Measurements from ENCODE around the gene SULT1A3. TPM values are rescaled to one million over a fixed set of nuclear protein-coding genes. Genes with fewer than 3 reads are reported as not detected.
"Not testable (repeated sequence)": the region's sequence is repeated elsewhere in the genome, so short reads cannot be mapped to it uniquely, and the experiment has no call there.

The SULT1A3 gene
- total and polyA plus RNA-seq, 2 donors (not counting 1 experiment from before 2014, with no cell fraction given): 33.2 to 36.8 TPM

- H2AFZ ChIP-seq (ENCODE audit: insufficient read depth, low read depth, low read length, poor library complexity, severe bottlenecking); H3K36me3 ChIP-seq (replicated peaks in 1 of 2; ENCODE audit: control extremely low read depth in 1 of 2, control insufficient read depth in 1 of 2, extremely low read depth in 1 of 2, insufficient read depth in 2 of 2, low read length in 1 of 2); H3K4me1 Mint-ChIP-seq; H3K4me3 ChIP-seq (ENCODE audit: control extremely low read depth in 1 of 5, extremely low read depth in 1 of 5, insufficient read depth in 1 of 5, low read depth in 2 of 5, low read length in 4 of 5); H3K27ac ChIP-seq (ENCODE audit: low read length in 2 of 2); H4K20me1 ChIP-seq (ENCODE audit: control insufficient read depth, insufficient read depth, low read length, poor library complexity, severe bottlenecking); CTCF ChIA-PET; H3K9me3 Mint-ChIP-seq (ENCODE audit: insufficient read depth); POLR2A ChIA-PET; H3K4me2 ChIP-seq (replicated peaks; ENCODE audit: low read depth, low read length, poor library complexity, severe bottlenecking); H3K9ac ChIP-seq (ENCODE audit: low read length); H3K4me3 Mint-ChIP-seq; H3K4me1 ChIP-seq (ENCODE audit: control insufficient read depth in 2 of 2, insufficient read depth in 2 of 2, low read length in 2 of 2); H3K27ac Mint-ChIP-seq; H3K27me3 Mint-ChIP-seq; H3K9me3 ChIP-seq (ENCODE audit: control extremely low read depth in 1 of 3, control insufficient read depth in 2 of 3, insufficient read depth in 1 of 3, low read length in 2 of 3); intact Hi-C loops (cut with micrococcal nuclease); ATAC-seq (ENCODE audit: low read depth); H3K79me2 ChIP-seq (ENCODE audit: control insufficient read depth, insufficient read depth, low read length); DNase-seq; H3K27me3 ChIP-seq (replicated peaks in 1 of 4; ENCODE audit: control extremely low read depth in 1 of 4, control insufficient read depth in 3 of 4, insufficient read depth in 4 of 4, low read length in 3 of 4): not testable (repeated sequence)
- no CpG with 5 or more reads among the region's 15 CpGs for WGBS (ENCODE audit: insufficient coverage)
Measured at GRCh38 chr16:30199608-30200343, 721 bp downstream of the SULT1A3 start.

- Histone ChIP-seq H3K9ac (ENCODE audit: low read length) (peak overlapping the region; percentile 54), H2AFZ (ENCODE audit: insufficient read depth, low read depth, low read length, poor library complexity, severe bottlenecking) (peak overlapping the region; percentile 66), H3K4me3 (ENCODE audit: control extremely low read depth in 1 of 5, extremely low read depth in 1 of 5, insufficient read depth in 1 of 5, low read depth in 2 of 5, low read length in 4 of 5) (peak overlapping the region in 4 of 5 experiments; percentile 29 to 57 (median 52))
- H3K9me3 ChIP-seq (ENCODE audit: control extremely low read depth in 1 of 3, control insufficient read depth in 2 of 3, insufficient read depth in 1 of 3, low read length in 2 of 3); H3K79me2 ChIP-seq (ENCODE audit: control insufficient read depth, insufficient read depth, low read length); H3K4me1 Mint-ChIP-seq; POLR2A ChIA-PET; CTCF ChIA-PET; H4K20me1 ChIP-seq (ENCODE audit: control insufficient read depth, insufficient read depth, low read length, poor library complexity, severe bottlenecking); H3K4me3 Mint-ChIP-seq; H3K27me3 ChIP-seq (replicated peaks in 1 of 4; ENCODE audit: control extremely low read depth in 1 of 4, control insufficient read depth in 3 of 4, insufficient read depth in 4 of 4, low read length in 3 of 4); H3K27me3 Mint-ChIP-seq; H3K4me2 ChIP-seq (replicated peaks; ENCODE audit: low read depth, low read length, poor library complexity, severe bottlenecking); H3K9me3 Mint-ChIP-seq (ENCODE audit: insufficient read depth); H3K27ac Mint-ChIP-seq; H3K36me3 ChIP-seq (replicated peaks in 1 of 2; ENCODE audit: control extremely low read depth in 1 of 2, control insufficient read depth in 1 of 2, extremely low read depth in 1 of 2, insufficient read depth in 2 of 2, low read length in 1 of 2); H3K4me1 ChIP-seq (ENCODE audit: control insufficient read depth in 2 of 2, insufficient read depth in 2 of 2, low read length in 2 of 2); H3K27ac ChIP-seq (ENCODE audit: low read length in 2 of 2); intact Hi-C loops (cut with micrococcal nuclease); DNase-seq: not testable (repeated sequence)
- WGBS (ENCODE audit: insufficient coverage): 0% methylated on average over 8 of the region's 52 CpGs
- peak; percentile 74 for ATAC-seq (ENCODE audit: low read depth)
Measured at GRCh38 chr16:30205541-30206236, 6.6 kb downstream of the SULT1A3 start.

GRCh38 chr16:30206252-30206651, 7.2 kb downstream of the SULT1A3 start:
- H3K4me3 ChIP-seq (ENCODE audit: control extremely low read depth in 1 of 5, extremely low read depth in 1 of 5, insufficient read depth in 1 of 5, low read depth in 2 of 5, low read length in 4 of 5): peak overlapping the region in 4 of 5 experiments; percentile 29 to 57 (median 52)

More at GRCh38 chr16:30206252-30206651, 7.2 kb downstream of the SULT1A3 start:
- H3K27me3 Mint-ChIP-seq; POLR2A ChIA-PET; H3K27me3 ChIP-seq (replicated peaks in 1 of 4; ENCODE audit: control extremely low read depth in 1 of 4, control insufficient read depth in 3 of 4, insufficient read depth in 4 of 4, low read length in 3 of 4); H3K4me3 Mint-ChIP-seq; H3K9me3 ChIP-seq (ENCODE audit: control extremely low read depth in 1 of 3, control insufficient read depth in 2 of 3, insufficient read depth in 1 of 3, low read length in 2 of 3); H4K20me1 ChIP-seq (ENCODE audit: control insufficient read depth, insufficient read depth, low read length, poor library complexity, severe bottlenecking); DNase-seq; H3K4me1 ChIP-seq (ENCODE audit: control insufficient read depth in 2 of 2, insufficient read depth in 2 of 2, low read length in 2 of 2); H3K9me3 Mint-ChIP-seq (ENCODE audit: insufficient read depth); H3K79me2 ChIP-seq (ENCODE audit: control insufficient read depth, insufficient read depth, low read length); H3K4me1 Mint-ChIP-seq; intact Hi-C loops (cut with micrococcal nuclease); H3K4me2 ChIP-seq (replicated peaks; ENCODE audit: low read depth, low read length, poor library complexity, severe bottlenecking); H3K36me3 ChIP-seq (replicated peaks in 1 of 2; ENCODE audit: control extremely low read depth in 1 of 2, control insufficient read depth in 1 of 2, extremely low read depth in 1 of 2, insufficient read depth in 2 of 2, low read length in 1 of 2); CTCF ChIA-PET; H3K27ac Mint-ChIP-seq; H3K27ac ChIP-seq (ENCODE audit: low read length in 2 of 2): not testable (repeated sequence)
- H2AFZ ChIP-seq (ENCODE audit: insufficient read depth, low read depth, low read length, poor library complexity, severe bottlenecking): peak overlapping the region; percentile 66
- no CpG with 5 or more reads among the region's 33 CpGs for WGBS (ENCODE audit: insufficient coverage)
- H3K9ac ChIP-seq (ENCODE audit: low read length): peak overlapping the region; percentile 54
- ATAC-seq (ENCODE audit: low read depth): peak; percentile 8
